T-helper 1 cell treated with Interleukin-12 subunit alpha and Interleukin-12 subunit beta and Interleukin-4 antibody, amounts not matched to agents 30 ng/mL and 1 ng/mL, for 36 hours (primary cell): ENCODE measurements around the gene UGT1A9. TPM values are rescaled to one million over a fixed set of nuclear protein-coding genes. Genes with fewer than 3 reads are reported as not detected.

Source experiments
- intact Hi-C: fragments of 100-400 bp; cut with micrococcal nuclease; formaldehyde crosslinking; loops from one replicate; pipeline ENCODE4 v1.15.1; 2024
- total RNA-seq: library from RNA; stranded (reverse); gene quantifications from 2 replicates; pipeline ENCODE4 v1.2.3, GENCODE V29; 2022

UGT1A9 gene
- total RNA-seq, 1 donor from 2014 or later: not detected

GRCh38 chr2:233814056-233814835 lies 142.5 kb downstream of the UGT1A9 start:
- intact Hi-C loops: no loop called here

- intact Hi-C loops: no loop called here
Observed at GRCh38 chr2:233815861-233816260, 144.2 kb downstream of the UGT1A9 start.

DNA sequence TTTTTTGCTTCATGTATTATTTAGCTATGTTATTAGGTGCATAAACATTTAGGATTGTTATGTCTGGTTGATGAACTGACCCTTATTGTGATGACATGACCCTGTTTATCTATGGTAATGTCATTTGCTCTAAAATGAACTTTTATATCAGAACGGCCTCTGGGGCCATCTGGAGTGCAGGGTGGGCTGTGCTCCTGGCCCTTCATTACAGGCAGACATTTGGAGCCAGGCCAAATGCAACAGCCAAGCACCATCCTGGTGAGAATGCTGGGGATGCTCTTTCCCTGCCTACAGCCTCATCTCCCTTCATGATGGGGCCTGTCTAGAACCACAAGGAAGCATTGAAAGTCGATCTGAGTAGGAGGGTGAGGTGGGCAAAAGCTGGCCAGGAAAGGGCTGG lies 144.6 kb downstream of the UGT1A9 start:
- intact Hi-C loops: no loop called here

- intact Hi-C loops: no loop called here
Observed at GRCh38 chr2:233816771-233817170, 145.1 kb downstream of the UGT1A9 start.

- intact Hi-C loops: no loop called here
Observed at GRCh38 chr2:233817361-233817911, 145.7 kb downstream of the UGT1A9 start.

- intact Hi-C loops: no loop called here
Observed at GRCh38 chr2:233817995-233818638, 146.4 kb downstream of the UGT1A9 start.

DNA sequence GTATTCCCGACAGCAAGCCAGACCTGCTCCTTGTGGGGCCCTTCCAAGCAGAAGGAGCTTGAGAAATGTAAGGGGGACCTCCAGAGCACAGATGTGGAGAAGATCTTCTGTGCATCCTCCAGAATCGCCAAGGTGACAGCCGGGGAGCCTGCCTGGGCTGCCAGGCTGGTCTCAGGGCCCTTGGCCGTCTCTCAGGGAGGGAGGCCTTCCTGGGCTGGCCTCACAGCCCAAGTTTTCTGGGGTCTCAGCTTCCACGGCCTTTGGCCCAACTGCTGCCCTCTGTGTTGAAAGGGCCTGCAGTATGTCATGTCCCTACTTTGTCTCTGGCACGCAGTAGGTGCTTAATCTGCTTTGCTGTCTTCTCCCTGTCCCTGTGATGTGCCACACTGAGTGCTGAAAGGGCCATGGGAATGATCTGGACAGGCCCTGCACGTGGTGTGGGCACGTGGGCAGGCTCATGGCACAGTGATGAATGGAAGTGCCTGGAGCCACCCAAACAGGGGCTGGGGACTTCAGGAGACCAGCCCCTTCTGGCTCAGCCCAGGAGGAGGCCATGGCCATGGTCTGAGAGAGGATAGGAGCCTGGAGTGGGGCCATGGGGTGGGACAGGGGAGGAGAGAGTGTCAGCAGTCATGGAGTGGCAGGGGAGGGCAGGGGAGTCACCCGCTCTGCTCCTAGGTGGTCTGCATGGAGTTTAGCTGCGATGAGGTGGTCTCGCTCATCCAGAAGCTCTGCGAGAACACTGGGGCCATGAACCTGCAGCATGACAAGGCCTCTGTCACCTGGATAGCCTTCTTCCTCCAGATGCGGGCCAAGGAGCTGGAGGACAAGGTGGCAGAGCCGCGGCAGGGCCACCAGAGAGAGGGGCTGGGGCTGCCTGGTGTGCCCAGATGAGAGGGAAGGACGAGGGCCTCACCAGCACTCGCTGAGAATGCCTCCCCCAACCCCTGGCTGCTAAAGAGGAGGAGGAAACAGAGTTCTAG lies 147.2 kb downstream of the UGT1A9 start:
- intact Hi-C loops: no loop called here

GRCh38 chr2:233819884-233820773 lies 148.4 kb downstream of the UGT1A9 start:
- intact Hi-C loops: no loop called here

- intact Hi-C loops: no loop called here
Observed at GRCh38 chr2:233820774-233821105, 149.0 kb downstream of the UGT1A9 start.

DNA sequence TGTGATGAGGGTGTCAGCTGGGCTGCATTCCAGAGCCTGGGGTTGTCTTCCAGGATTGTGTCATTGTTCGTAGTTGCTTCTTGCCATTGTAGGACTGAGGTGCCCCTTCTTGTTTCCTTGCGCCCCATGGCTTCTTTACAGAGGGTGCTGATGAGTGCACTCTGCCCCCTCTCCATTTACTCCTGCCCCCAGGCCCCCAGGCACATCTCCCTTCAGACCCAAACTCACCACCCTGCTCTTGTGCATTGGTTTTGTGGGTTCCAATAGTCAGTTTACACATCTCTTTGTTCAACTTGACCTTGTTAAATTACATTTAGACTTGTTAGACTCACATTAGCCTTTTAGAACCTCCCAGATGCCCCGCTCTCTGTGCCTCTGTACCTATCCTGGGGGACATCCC lies 149.5 kb downstream of the UGT1A9 start:
- intact Hi-C loops: no loop called here

GRCh38 chr2:233821709-233822100 lies 150.0 kb downstream of the UGT1A9 start:
- intact Hi-C loops: no loop called here

- intact Hi-C loops: no loop called here
Observed at GRCh38 chr2:233822101-233822771, 150.5 kb downstream of the UGT1A9 start.

Other genes starting within 250 kb of the UGT1A9 start
- gene USP40, start 105.1 kb upstream of the UGT1A9 start, total RNA-seq: 10.3 and 11.0 TPM in 2 replicates
- not detected in 2 replicates for gene UGT1A8, start 54.3 kb upstream of the UGT1A9 start, total RNA-seq
- gene UGT1A10, start 35.5 kb upstream of the UGT1A9 start, total RNA-seq: not detected in 2 replicates
- not detected in 2 replicates for gene UGT1A7, start 10.0 kb downstream of the UGT1A9 start, total RNA-seq
- not detected in 2 replicates for gene UGT1A6, start 21.0 kb downstream of the UGT1A9 start, total RNA-seq
- not detected in 2 replicates for gene UGT1A5, start 41.0 kb downstream of the UGT1A9 start, total RNA-seq
- not detected in 2 replicates for gene UGT1A4, start 46.8 kb downstream of the UGT1A9 start, total RNA-seq
- gene UGT1A3, start 57.1 kb downstream of the UGT1A9 start, total RNA-seq: not detected in 2 replicates
- not detected in 2 replicates for gene UGT1A1, start 88.4 kb downstream of the UGT1A9 start, total RNA-seq
- not detected in 2 replicates for gene MROH2A, start 106.4 kb downstream of the UGT1A9 start, total RNA-seq
- 50.8 and 55.8 TPM in 2 replicates for gene HJURP, start 182.6 kb downstream of the UGT1A9 start, total RNA-seq
- gene TRPM8, start 245.5 kb downstream of the UGT1A9 start, total RNA-seq: not detected in 2 replicates